ENCODE data around the gene EXOC3L4.

The EXOC3L4 gene

DNA sequence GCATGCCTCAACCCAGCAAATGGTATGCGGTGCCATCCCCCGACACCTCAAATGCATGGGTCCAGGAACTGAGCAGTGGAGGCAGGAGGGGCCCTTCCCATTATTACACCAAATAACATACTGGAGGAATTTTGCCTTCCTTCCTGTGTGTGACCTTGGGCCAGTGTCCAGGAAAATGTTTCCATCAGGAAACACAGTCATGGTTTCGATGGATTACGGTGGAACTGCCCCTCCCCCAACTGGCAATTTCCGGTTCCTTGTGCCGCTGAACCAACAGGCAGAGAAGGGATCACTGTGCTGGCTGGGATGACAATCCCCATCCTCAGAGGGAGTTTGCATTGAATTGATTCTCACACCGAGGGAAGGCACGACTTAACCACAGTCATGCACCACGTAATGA, 28.1 kb upstream of the EXOC3L4 start:
- TF ChIP-seq FOXP2 (optimal IDR thresholded peaks at IDR 0.05; ENCODE audit: borderline replicate concordance, extremely low read depth, extremely low read length, insufficient read depth): peak; percentile 47
- TF ChIP-seq TAF1 (IDR thresholded peaks at IDR 0.05; ENCODE audit: borderline replicate concordance, insufficient read depth, low read length): no peak

DNA sequence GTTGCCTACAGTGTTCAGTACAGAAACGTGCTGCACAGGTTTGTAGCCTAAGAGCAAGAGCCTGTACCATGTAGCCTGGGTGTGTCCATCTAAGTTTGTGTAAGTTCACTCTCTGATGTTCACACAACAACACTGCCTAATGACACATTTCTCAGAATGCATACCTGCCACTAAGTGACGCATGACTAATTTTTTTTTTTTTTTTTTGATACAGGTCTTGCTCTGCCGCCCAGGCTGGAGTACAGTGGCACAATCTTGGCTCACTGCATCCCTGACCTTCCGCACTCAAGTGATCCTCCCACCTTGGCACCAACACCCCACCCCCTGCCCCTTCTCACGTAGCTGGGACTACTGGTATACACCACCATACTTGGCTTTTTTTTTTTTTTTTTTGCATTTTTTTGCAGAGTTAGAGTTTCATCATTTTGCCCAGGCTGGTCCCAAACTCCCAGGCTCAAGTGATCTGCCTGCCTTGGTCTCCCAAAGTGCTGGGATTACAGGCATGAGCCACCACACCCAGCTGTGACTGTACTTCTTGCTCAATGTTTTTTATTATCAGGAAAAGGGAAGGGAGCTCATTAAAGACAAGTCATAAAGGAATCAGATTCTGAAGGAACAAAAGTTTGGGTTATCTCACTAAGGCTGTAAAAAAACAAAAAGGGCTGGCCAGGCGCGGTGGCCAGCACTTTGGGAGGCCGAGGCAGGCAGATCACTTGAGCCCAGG, 27.1 kb upstream of the EXOC3L4 start:
- no peak for TF ChIP-seq TAF1 (IDR thresholded peaks at IDR 0.05; ENCODE audit: borderline replicate concordance, insufficient read depth, low read length)
- no peak for TF ChIP-seq FOXP2 (optimal IDR thresholded peaks at IDR 0.05; ENCODE audit: borderline replicate concordance, extremely low read depth, extremely low read length, insufficient read depth)
- TF ChIP-seq SIN3A (IDR thresholded peaks at IDR 0.05; ENCODE audit: borderline replicate concordance, insufficient read depth, low read length): no peak
- TF ChIP-seq POLR2AphosphoS5 (IDR thresholded peaks at IDR 0.05; ENCODE audit: low read depth, low read length): no peak
- TF ChIP-seq, protein P1, sequence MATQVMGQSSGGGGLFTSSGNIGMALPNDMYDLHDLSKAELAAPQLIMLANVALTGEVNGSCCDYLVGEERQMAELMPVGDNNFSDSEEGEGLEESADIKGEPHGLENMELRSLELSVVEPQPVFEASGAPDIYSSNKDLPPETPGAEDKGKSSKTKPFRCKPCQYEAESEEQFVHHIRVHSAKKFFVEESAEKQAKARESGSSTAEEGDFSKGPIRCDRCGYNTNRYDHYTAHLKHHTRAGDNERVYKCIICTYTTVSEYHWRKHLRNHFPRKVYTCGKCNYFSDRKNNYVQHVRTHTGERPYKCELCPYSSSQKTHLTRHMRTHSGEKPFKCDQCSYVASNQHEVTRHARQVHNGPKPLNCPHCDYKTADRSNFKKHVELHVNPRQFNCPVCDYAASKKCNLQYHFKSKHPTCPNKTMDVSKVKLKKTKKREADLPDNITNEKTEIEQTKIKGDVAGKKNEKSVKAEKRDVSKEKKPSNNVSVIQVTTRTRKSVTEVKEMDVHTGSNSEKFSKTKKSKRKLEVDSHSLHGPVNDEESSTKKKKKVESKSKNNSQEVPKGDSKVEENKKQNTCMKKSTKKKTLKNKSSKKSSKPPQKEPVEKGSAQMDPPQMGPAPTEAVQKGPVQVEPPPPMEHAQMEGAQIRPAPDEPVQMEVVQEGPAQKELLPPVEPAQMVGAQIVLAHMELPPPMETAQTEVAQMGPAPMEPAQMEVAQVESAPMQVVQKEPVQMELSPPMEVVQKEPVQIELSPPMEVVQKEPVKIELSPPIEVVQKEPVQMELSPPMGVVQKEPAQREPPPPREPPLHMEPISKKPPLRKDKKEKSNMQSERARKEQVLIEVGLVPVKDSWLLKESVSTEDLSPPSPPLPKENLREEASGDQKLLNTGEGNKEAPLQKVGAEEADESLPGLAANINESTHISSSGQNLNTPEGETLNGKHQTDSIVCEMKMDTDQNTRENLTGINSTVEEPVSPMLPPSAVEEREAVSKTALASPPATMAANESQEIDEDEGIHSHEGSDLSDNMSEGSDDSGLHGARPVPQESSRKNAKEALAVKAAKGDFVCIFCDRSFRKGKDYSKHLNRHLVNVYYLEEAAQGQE (IDR thresholded peaks at IDR 0.05; ENCODE audit: insufficient read depth in 1 of 2, low read depth in 2 of 2, low read length in 2 of 2): no peak

DNA sequence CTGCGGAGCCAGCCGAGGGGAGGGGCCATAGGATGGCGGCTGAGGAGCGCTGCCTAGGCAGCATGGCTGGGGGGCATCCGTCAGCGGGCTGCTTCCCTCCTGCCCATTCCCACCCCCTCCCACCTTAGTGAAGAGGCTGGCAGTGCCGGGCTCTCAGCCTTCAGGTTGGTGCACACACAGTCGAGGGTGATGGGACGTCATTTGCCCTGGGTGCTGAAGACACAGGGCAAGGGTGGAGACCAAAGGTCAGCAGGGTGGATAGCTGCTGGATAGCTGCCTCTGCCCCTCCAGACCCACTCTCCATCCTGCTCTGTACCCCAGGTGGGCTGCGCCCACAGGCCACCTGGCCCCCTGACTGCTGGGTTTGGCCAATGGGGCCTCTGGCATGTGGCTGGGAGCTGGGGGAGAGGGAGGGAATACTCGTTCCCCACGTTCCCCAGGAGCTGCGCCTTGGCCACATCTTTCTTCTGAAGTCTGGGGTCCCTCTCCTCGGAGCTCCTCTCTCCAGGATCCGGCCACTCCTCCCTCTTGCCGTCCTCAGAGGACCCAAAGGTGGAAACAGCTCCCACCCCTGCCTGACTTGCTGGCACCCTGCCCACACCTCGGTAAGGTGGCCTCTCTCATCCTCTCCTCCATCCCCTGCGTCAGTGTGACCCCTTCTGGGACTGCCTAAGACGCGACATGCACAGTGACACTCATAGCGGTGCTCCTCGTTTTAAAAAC, 26.0 kb upstream of the EXOC3L4 start:
- TF ChIP-seq TAF1 (IDR thresholded peaks at IDR 0.05; ENCODE audit: borderline replicate concordance, insufficient read depth, low read length) (no peak), SIN3A (IDR thresholded peaks at IDR 0.05; ENCODE audit: borderline replicate concordance, insufficient read depth, low read length) (no peak), POLR2AphosphoS5 (IDR thresholded peaks at IDR 0.05; ENCODE audit: low read depth, low read length) (no peak), FOXP2 (optimal IDR thresholded peaks at IDR 0.05; ENCODE audit: borderline replicate concordance, extremely low read depth, extremely low read length, insufficient read depth) (no peak)
- TF ChIP-seq, protein P1 (IDR thresholded peaks at IDR 0.05; ENCODE audit: insufficient read depth in 1 of 2, low read depth in 2 of 2, low read length in 2 of 2): no peak

DNA sequence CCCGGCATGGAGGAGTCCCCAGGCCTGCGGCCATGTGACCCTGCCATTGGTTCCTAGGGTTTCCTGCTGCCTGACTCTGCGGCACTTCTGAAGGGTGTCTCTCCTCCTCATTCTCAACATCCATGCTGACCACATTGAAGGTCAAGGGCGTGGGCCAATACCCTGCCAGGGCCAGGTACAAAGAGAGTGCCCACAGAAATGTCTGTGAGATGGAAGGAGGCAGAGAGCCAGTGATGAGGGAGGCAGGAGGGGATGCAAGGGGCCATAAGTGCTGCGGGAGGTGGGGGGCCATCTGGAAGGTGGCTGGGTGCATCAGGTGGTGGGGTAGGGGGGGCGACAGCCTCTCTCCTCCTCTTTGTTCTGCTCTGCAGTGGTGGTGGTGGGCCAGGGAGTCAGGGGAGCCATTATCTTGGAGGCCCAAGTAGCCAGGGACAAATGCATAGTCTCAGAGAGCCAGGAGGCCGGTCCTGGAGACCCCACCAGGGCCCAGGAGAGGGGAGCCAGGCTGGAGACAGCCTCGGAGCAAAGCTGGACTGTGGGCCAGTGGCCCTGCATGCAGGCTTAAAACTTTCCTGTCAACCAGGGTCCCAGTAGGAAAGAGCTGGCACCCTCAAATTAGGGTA, 24.2 kb upstream of the EXOC3L4 start:
- TF ChIP-seq POLR2AphosphoS5 (IDR thresholded peaks at IDR 0.05; ENCODE audit: low read depth, low read length) (no peak), SIN3A (IDR thresholded peaks at IDR 0.05; ENCODE audit: borderline replicate concordance, insufficient read depth, low read length) (no peak), FOXP2 (optimal IDR thresholded peaks at IDR 0.05; ENCODE audit: borderline replicate concordance, extremely low read depth, extremely low read length, insufficient read depth) (no peak), TAF1 (IDR thresholded peaks at IDR 0.05; ENCODE audit: borderline replicate concordance, insufficient read depth, low read length) (no peak)
- TF ChIP-seq, protein P1 (IDR thresholded peaks at IDR 0.05; ENCODE audit: insufficient read depth in 1 of 2, low read depth in 2 of 2, low read length in 2 of 2): no peak

DNA sequence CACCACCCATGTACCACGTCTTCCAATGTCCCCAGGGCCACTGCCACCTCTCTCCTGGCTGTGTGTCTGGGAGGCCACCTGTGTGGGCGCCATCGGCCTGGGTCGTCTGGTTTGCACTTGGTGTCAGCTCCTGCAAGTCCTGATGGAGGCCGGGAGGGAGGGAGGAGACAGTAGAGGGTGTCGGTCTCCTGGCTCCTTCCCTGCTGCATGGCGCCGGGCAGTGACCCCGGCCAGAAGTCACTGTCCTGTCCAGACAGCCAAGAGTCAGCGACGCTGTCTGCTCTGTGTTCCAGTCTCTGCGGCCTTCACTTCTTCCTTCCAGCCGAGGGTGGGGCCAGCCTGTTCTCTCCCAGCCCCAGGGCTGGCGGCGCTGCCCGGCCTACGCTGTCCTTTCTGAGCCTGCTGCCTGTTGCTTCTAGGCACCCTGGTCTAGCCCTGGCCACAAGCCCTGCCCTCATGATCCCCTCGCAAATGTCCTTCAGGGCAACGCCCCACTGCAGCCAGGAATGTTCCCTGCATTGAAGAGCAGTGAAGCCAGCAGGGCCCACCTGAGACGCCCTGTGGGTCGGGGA, 23.5 kb upstream of the EXOC3L4 start:
- no peak for TF ChIP-seq POLR2AphosphoS5 (IDR thresholded peaks at IDR 0.05; ENCODE audit: low read depth, low read length)
- no peak for TF ChIP-seq FOXP2 (optimal IDR thresholded peaks at IDR 0.05; ENCODE audit: borderline replicate concordance, extremely low read depth, extremely low read length, insufficient read depth)
- TF ChIP-seq TAF1 (IDR thresholded peaks at IDR 0.05; ENCODE audit: borderline replicate concordance, insufficient read depth, low read length): no peak
- TF ChIP-seq SIN3A (IDR thresholded peaks at IDR 0.05; ENCODE audit: borderline replicate concordance, insufficient read depth, low read length): no peak
- TF ChIP-seq, protein P1 (IDR thresholded peaks at IDR 0.05; ENCODE audit: insufficient read depth in 1 of 2, low read depth in 2 of 2, low read length in 2 of 2): no peak
